K562 (cell line): ENCODE data around the gene AGR3. TPM values are rescaled to one million over a fixed set of nuclear protein-coding genes. Genes with fewer than 3 reads are reported as not detected.
"Not testable (repeated sequence)": the region's sequence is repeated elsewhere in the genome, so short reads cannot be mapped to it uniquely, and the experiment has no call there.

ENCODE experiments used
- ATAC-seq: fragments of 200-7000 bp; cut with Tn5 transposase; 3 replicates; pipeline ENCODE4 v1.9.1; 2020; ENCODE audit warnings: moderate library complexity
- BruUV-seq: library from RNA; stranded (reverse); fragments of 400-500 nt; replicated peaks from 2 replicates; lab custom pipeline; 2021; lab: Mats Ljungman, UMichigan
- CTCF ChIA-PET: fragments of 300-600 bp; formaldehyde crosslinking; extraction: SDS; loops from one replicate; lab custom pipeline; 2021; ENCODE audit warnings: low intra/inter-chr PET ratio; lab: Yijun Ruan, JAX
- POLR2A ChIA-PET: fragments of 300-600, 350-650 bp; sonication (Branson Sonifier 250); formaldehyde crosslinking; extraction: SDS; loops from one replicate; lab custom pipeline; 2021; ENCODE audit warnings: antibody characterized with exemption, inconsistent platforms; lab: Yijun Ruan, JAX
- DNase-seq, 4 experiments: peaks; one replicate each; pipeline versions ENCODE4 v3.0.0 to v3.0.0-alpha.2; 2011 to 2018; ENCODE audit warnings: low spot score in 3 of 4, mixed read lengths in 3 of 4; ENCODE audit errors: extremely low read depth in 1 of 4
- FAIRE-seq: peaks from 2 replicates; lab custom pipeline; 2011; peaks lifted over from hg19 to GRCh38; lab: Jason Lieb, UNC
- H2AFZ ChIP-seq: 2 replicates; pipeline ENCODE4 v1.6.0; 2011; ENCODE audit warnings: low read depth, low read length, control low read depth, inconsistent platforms
- H3K27ac ChIP-seq: fragments of 200-600 bp; 3 replicates; pipeline ENCODE4 v1.8.0; 2011; ENCODE audit warnings: low read depth, mild to moderate bottlenecking, control low read depth, inconsistent platforms, low read length, moderate library complexity, mixed read lengths; ENCODE audit errors: extremely low read depth
- H3K27me3 ChIP-seq, 2 experiments: fragments of 300-600 bp in 1 of 2; 2 replicates in 1 of 2; 3 replicates in 1 of 2; pipeline versions ENCODE4 v1.6.0 to v1.8.0; 2011; ENCODE audit warnings: inconsistent platforms in 2 of 2, low read length in 2 of 2, mild to moderate bottlenecking in 1 of 2, mixed read lengths in 1 of 2, moderate library complexity in 1 of 2; ENCODE audit not compliant: control insufficient read depth in 2 of 2, insufficient read depth in 2 of 2
- H3K36me3 ChIP-seq: fragments of 300-600 bp; 3 replicates; pipeline ENCODE4 v1.8.0; 2011; ENCODE audit warnings: mild to moderate bottlenecking, low read length, inconsistent platforms; ENCODE audit not compliant: control insufficient read depth, insufficient read depth
- H3K4me1 ChIP-seq, 2 experiments: fragments of 200-600 bp in 1 of 2; replicated peaks in 1 of 2; 2 replicates in 1 of 2; 3 replicates in 1 of 2; pipeline versions ENCODE4 v1.5.1 to v1.8.0; 2011; ENCODE audit warnings: inconsistent platforms in 2 of 2, low read length in 2 of 2, mild to moderate bottlenecking in 1 of 2, mixed read lengths in 1 of 2, moderate library complexity in 1 of 2; ENCODE audit not compliant: control insufficient read depth in 2 of 2, insufficient read depth in 2 of 2
- H3K4me2 ChIP-seq: 2 replicates; pipeline ENCODE4 v1.6.1; 2011; ENCODE audit warnings: low read length, control low read depth, inconsistent platforms, mixed read lengths; ENCODE audit not compliant: insufficient read depth
- H3K4me3 ChIP-seq: fragments of 200-600 bp; sonication (generic), shearing (Covaris generic); 2 replicates; pipeline ENCODE4 v1.5.1; 2016; ENCODE audit warnings: control low read depth, inconsistent platforms
- H3K79me2 ChIP-seq: fragments of 200-600 bp; 3 replicates; pipeline ENCODE4 v1.8.0; 2011; ENCODE audit warnings: low read length, inconsistent platforms; ENCODE audit not compliant: control insufficient read depth, insufficient read depth
- H3K9ac ChIP-seq, 2 experiments: 2 replicates each; pipeline versions ENCODE4 v1.6.0 to v1.6.1; 2011; ENCODE audit warnings: low read depth in 2 of 2, low read length in 2 of 2, control low read depth in 1 of 2, inconsistent platforms in 1 of 2, mild to moderate bottlenecking in 1 of 2, mixed read lengths in 1 of 2; ENCODE audit not compliant: insufficient read depth in 1 of 2
- H3K9me1 ChIP-seq: one replicate; pipeline ENCODE4 v1.6.0; 2011; ENCODE audit warnings: inconsistent platforms, mild to moderate bottlenecking, low read length, moderate library complexity; ENCODE audit not compliant: control insufficient read depth, insufficient read depth
- H3K9me3 ChIP-seq: replicated peaks from 2 replicates; pipeline ENCODE4 v1.5.1; 2011; ENCODE audit warnings: low read depth, low read length, inconsistent platforms; ENCODE audit not compliant: control insufficient read depth, insufficient read depth
- H4K20me1 ChIP-seq: replicated peaks from 2 replicates; pipeline ENCODE4 v1.6.1; 2011; ENCODE audit warnings: low read length, inconsistent platforms, mixed read lengths; ENCODE audit not compliant: control insufficient read depth, insufficient read depth
- ARNT ChIP-seq, 2 experiments: fragments of 450-650 bp; IDR thresholded peaks; 2 replicates each; pipeline ENCODE4 v1.6.1; 2016; ENCODE audit warnings: mild to moderate bottlenecking in 1 of 2
- KDM2B ChIP-seq: fragments of 250-450 bp; sonication (Bioruptor Pico); IDR thresholded peaks from 2 replicates; pipeline ENCODE4 v1.8.0; 2021; ENCODE audit warnings: mild to moderate bottlenecking, moderate library complexity
- RAD21 ChIP-seq, 2 experiments: fragments of 250-450 bp in 1 of 2; fragments of 450-650 bp in 1 of 2; sonication (Bioruptor Pico) in 1 of 2; formaldehyde crosslinking in 1 of 2; IDR thresholded peaks in 1 of 2; conservative IDR thresholded peaks in 1 of 2; 2 replicates each; pipeline versions ENCODE4 v1.4.0 to v1.8.0; 2020 to 2022; ENCODE audit warnings: mild to moderate bottlenecking in 2 of 2, moderate library complexity in 1 of 2
- STAG1 ChIP-seq: sonication (generic); formaldehyde crosslinking; IDR thresholded peaks from 2 replicates; pipeline ENCODE4 v1.5.0; 2020; ENCODE audit warnings: missing genetic modification reagents, borderline replicate concordance
- ZBTB5 ChIP-seq: fragments of 450-650 bp; IDR thresholded peaks from 2 replicates; pipeline ENCODE4 v1.6.1; 2017; ENCODE audit warnings: antibody characterized with exemption
- ZNF384 ChIP-seq: IDR thresholded peaks from 2 replicates; pipeline ENCODE4 v1.6.1; 2012; ENCODE audit warnings: low read depth, low read length, improper control_type of control experiment
- ZNF77 ChIP-seq: fragments of 250-450 bp; sonication (Bioruptor Pico); IDR thresholded peaks from 2 replicates; pipeline ENCODE4 v1.5.0; 2020
- WGBS: fragments of 100-300 bp; shearing (Covaris generic); methylation state at CpG from one replicate; pipeline ENCODE4 v1.1.6; 2016; ENCODE audit warnings: low coverage, mixed read lengths; ENCODE audit not compliant: insufficient coverage; ENCODE audit errors: missing lambda C conversion rate; 5-methylcytosine and 5-hydroxymethylcytosine counted together
- in situ Hi-C: fragments of 300-500 bp; cut with MboI; formaldehyde crosslinking; loops from 4 replicates; pipeline ENCODE4 v1.15.0; 2018; ENCODE audit warnings: inconsistent platforms, mixed read lengths
- intact Hi-C: fragments of 100-400 bp; cut with micrococcal nuclease; formaldehyde crosslinking; loops from 2 replicates; pipeline ENCODE4 v1.14.2; 2022
- polyA plus RNA-seq, 8 experiments: library from polyadenylated mRNA; depleted of rRNA in 4 of 8; stranded (reverse) in 5 of 8; unstranded in 3 of 8; fragments of >200 nt; fragmentation: Nextera tagmentation in 2 of 8; fragmentation: Illumina TruSeq in 1 of 8; extraction: Ambion mirVana in 2 of 8; extraction: Trizol in 1 of 8; gene quantifications; 2 replicates each; pipeline versions ENCODE4 v1.2.1 to v1.2.3, GENCODE V29; 2011 to 2014; ENCODE audit warnings: inconsistent platforms in 1 of 8, missing spikeins in 1 of 8
- total RNA-seq, 7 experiments: library from RNA; depleted of rRNA in 6 of 7; stranded (reverse); fragments of >200 nt in 6 of 7; fragmentation: Illumina TruSeq in 2 of 7; extraction: Trizol in 2 of 7; gene quantifications; 2 replicates each; pipeline versions ENCODE4 v1.2.1 to v1.2.3, GENCODE V29; 2011 to 2021; ENCODE audit warnings: low replicate concordance in 1 of 7
- TF ChIP-seq, protein P1 (sequence below): fragments of 450-650 bp; IDR thresholded peaks from 2 replicates; pipeline ENCODE4 v1.6.1; 2016; ENCODE audit warnings: mild to moderate bottlenecking
- TF ChIP-seq, protein P2 (sequence below), 2 experiments: fragments of 450-650 bp; IDR thresholded peaks; 2 replicates each; pipeline ENCODE4 v1.6.1; 2016

AGR3 gene
- total and polyA plus RNA-seq, 9 of the 15 experiments (the other 6 are each of a cell fraction or from before 2014, with no cell fraction given) = not detected

GRCh38 chr7:16853189-16853588, 28.6 kb downstream of the AGR3 start:
- peaks cover 12 to 17% of the 10 kb centered on the region in 2 experiments; a peak in 4 of 5 replicates for H3K27me3 ChIP-seq
- peak in 1 of 2 experiments; percentile 2; a peak in 1 of 4 replicates for TF ChIP-seq RAD21 (CRISPR knock-in tag; conservative IDR thresholded peaks at IDR 0.05 in 1 of 2, IDR thresholded peaks at IDR 0.05 in 1 of 2)
- H3K4me1 ChIP-seq, H3K27ac ChIP-seq, intact Hi-C loops, H3K9me1 ChIP-seq, CTCF ChIA-PET, H3K4me3 ChIP-seq, H3K9ac ChIP-seq, H3K79me2 ChIP-seq, H4K20me1 ChIP-seq, FAIRE-seq, H3K36me3 ChIP-seq, H3K9me3 ChIP-seq, BruUV-seq, in situ Hi-C loops: not testable (repeated sequence)
- WGBS = 1% methylated on average over 11 of the region's 11 CpGs
- ATAC-seq (peak; percentile 73), DNase-seq (peak in 1 of 4 experiments; percentile 6)
- H3K4me2 ChIP-seq = peak overlapping the region; percentile 40; the same call in 1 of the 2 replicates
- POLR2A ChIA-PET = interaction anchor here (0.6 to 1.7 kb wide), 5 partner anchors 11 to 229 kb away, joined by 3 to 4 read pairs (median 3); no protein-coding TSS in a partner anchor
- H2AFZ ChIP-seq = peak overlapping the region; percentile 77

DNA sequence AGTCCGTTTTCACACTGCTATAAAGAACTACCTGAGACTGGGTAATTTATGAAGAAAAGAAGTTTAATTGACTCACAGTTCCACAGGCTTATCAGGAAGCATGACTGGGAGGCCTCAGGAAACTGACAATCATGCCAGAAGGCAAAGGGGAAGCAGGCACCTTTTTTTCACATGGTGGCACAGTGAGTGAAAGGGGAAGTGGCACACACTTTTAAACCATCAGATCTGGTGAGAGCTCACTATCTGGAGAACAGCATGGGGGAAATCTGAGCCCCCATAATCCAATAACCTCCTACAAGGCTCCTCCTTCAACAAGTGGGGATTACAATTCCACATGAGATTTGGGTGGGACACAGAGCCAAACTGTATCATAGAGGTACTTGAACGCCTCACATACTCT, 30.0 kb downstream of the AGR3 start:
- CTCF ChIA-PET = no interaction called here
- peaks cover 12 to 18% of the 10 kb centered on the region in 2 experiments; a peak in 4 of 5 replicates for H3K27me3 ChIP-seq
- H3K9me3 ChIP-seq = no peaks in the 10 kb centered on the region
- no peak overlapping the region for H3K9ac ChIP-seq
- in situ Hi-C loops (no loop called here), intact Hi-C loops (no loop called here)
- 3% methylated on average over 2 of the region's 2 CpGs for WGBS
- no peak for ATAC-seq
- H3K36me3 ChIP-seq = no peaks in the 10 kb centered on the region
- POLR2A ChIA-PET = no interaction called here
- peaks cover 0 to 8% of the 10 kb centered on the region in 2 experiments; a peak in 1 of 5 replicates for H3K4me1 ChIP-seq
- DNase-seq = no peak
- no peak overlapping the region for H3K27ac ChIP-seq
- no peaks in the 10 kb centered on the region for H4K20me1 ChIP-seq
- H3K4me3 ChIP-seq = no peak overlapping the region
- no TSS peak for BruUV-seq
- FAIRE-seq = no peak
- H3K9me1 ChIP-seq = no peaks in the 10 kb centered on the region
- no peaks in the 10 kb centered on the region for H3K79me2 ChIP-seq
- H2AFZ ChIP-seq = no peak overlapping the region
- H3K4me2 ChIP-seq = no peak overlapping the region
- no peak for TF ChIP-seq ZNF384
- TF ChIP-seq, protein P1, sequence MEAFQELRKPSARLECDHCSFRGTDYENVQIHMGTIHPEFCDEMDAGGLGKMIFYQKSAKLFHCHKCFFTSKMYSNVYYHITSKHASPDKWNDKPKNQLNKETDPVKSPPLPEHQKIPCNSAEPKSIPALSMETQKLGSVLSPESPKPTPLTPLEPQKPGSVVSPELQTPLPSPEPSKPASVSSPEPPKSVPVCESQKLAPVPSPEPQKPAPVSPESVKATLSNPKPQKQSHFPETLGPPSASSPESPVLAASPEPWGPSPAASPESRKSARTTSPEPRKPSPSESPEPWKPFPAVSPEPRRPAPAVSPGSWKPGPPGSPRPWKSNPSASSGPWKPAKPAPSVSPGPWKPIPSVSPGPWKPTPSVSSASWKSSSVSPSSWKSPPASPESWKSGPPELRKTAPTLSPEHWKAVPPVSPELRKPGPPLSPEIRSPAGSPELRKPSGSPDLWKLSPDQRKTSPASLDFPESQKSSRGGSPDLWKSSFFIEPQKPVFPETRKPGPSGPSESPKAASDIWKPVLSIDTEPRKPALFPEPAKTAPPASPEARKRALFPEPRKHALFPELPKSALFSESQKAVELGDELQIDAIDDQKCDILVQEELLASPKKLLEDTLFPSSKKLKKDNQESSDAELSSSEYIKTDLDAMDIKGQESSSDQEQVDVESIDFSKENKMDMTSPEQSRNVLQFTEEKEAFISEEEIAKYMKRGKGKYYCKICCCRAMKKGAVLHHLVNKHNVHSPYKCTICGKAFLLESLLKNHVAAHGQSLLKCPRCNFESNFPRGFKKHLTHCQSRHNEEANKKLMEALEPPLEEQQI = no peak
- no peak for TF ChIP-seq ZNF77
- no peak for TF ChIP-seq ARNT (IDR thresholded peaks at IDR 0.05)
- TF ChIP-seq ZBTB5 = no peak
- TF ChIP-seq, protein P2, sequence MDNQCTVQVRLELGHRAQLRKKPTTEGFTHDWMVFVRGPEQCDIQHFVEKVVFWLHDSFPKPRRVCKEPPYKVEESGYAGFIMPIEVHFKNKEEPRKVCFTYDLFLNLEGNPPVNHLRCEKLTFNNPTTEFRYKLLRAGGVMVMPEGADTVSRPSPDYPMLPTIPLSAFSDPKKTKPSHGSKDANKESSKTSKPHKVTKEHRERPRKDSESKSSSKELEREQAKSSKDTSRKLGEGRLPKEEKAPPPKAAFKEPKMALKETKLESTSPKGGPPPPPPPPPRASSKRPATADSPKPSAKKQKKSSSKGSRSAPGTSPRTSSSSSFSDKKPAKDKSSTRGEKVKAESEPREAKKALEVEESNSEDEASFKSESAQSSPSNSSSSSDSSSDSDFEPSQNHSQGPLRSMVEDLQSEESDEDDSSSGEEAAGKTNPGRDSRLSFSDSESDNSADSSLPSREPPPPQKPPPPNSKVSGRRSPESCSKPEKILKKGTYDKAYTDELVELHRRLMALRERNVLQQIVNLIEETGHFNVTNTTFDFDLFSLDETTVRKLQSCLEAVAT (IDR thresholded peaks at IDR 0.05) = no peak
- TF ChIP-seq STAG1 (CRISPR knock-in tag) = no peak
- no peak for TF ChIP-seq KDM2B (CRISPR knock-in tag)
